Epithelial cell of prostate (primary cell): ENCODE results near the gene AASDHPPT.
"Not testable (repeated sequence)": the region's sequence is repeated elsewhere in the genome, so short reads cannot be mapped to it uniquely, and the experiment has no call there.

Experiments
- DNase-seq: peaks from one replicate; pipeline ENCODE4 v3.0.0-alpha.2; 2011; ENCODE audit warnings: low read depth, low spot score
- H3K27ac ChIP-seq: fragments of 450-650 bp; 2 replicates; pipeline ENCODE4 v1.5.1; 2017; ENCODE audit warnings: mild to moderate bottlenecking

AASDHPPT gene

GRCh38 chr11:106077609-106078455 is at the start of gene AASDHPPT:
Gene AASDHPPT, plus strand, starts transcription at chr11:106077662. Its CDS starts 49 bp downstream, at chr11:106077711.
- peak within 1 kb of the TSS; percentile 66 for H3K27ac ChIP-seq
- no peak for DNase-seq

- H3K27ac ChIP-seq: peak overlapping the region; percentile 81
- no peak for DNase-seq
These were observed 46.9 kb upstream of the AASDHPPT start for GRCh38 chr11:106030609-106031008.

GRCh38 chr11:106031202-106031810 is 46.2 kb upstream of the AASDHPPT start:
- peak; percentile 73 for DNase-seq
- peak overlapping the region; percentile 81 for H3K27ac ChIP-seq

GRCh38 chr11:106031936-106032335 is 45.5 kb upstream of the AASDHPPT start:
- peak overlapping the region; percentile 81 for H3K27ac ChIP-seq

GRCh38 chr11:106032861-106033260 is 44.6 kb upstream of the AASDHPPT start:
- no peak for DNase-seq
- no peak overlapping the region for H3K27ac ChIP-seq

More at GRCh38 chr11:106031936-106032335, 45.5 kb upstream of the AASDHPPT start:
- no peak for DNase-seq

- no peak for DNase-seq
- no peak overlapping the region for H3K27ac ChIP-seq
These were observed 33.9 kb upstream of the AASDHPPT start for GRCh38 chr11:106043540-106043939.

- H3K27ac ChIP-seq: no peak overlapping the region
- DNase-seq: no peak
These were observed 29.8 kb upstream of the AASDHPPT start for GRCh38 chr11:106047631-106048030.

- no peak overlapping the region for H3K27ac ChIP-seq
- DNase-seq: no peak
These were observed 27.6 kb upstream of the AASDHPPT start for GRCh38 chr11:106049727-106050476.

GRCh38 chr11:106051103-106051502 is 26.4 kb upstream of the AASDHPPT start:
- no peak for DNase-seq
- H3K27ac ChIP-seq: no peak overlapping the region

- not testable (repeated sequence) for H3K27ac ChIP-seq, DNase-seq
These were observed 19.1 kb upstream of the AASDHPPT start for GRCh38 chr11:106058377-106058776.

GRCh38 chr11:106059617-106060016 is 17.8 kb upstream of the AASDHPPT start:
- H3K27ac ChIP-seq: no peak overlapping the region
- no peak for DNase-seq

GRCh38 chr11:106061249-106061784 is 16.1 kb upstream of the AASDHPPT start:
- no peak overlapping the region for H3K27ac ChIP-seq
- no peak for DNase-seq

GRCh38 chr11:106061954-106062949 is 15.2 kb upstream of the AASDHPPT start:
- no peak overlapping the region for H3K27ac ChIP-seq
- no peak for DNase-seq

GRCh38 chr11:106063009-106063408 is 14.5 kb upstream of the AASDHPPT start:
- H3K27ac ChIP-seq: no peak overlapping the region
- no peak for DNase-seq

GRCh38 chr11:106070606-106071005 is 6.9 kb upstream of the AASDHPPT start:
- no peak for DNase-seq
- no peak overlapping the region for H3K27ac ChIP-seq

GRCh38 chr11:106072804-106073203 is 4.7 kb upstream of the AASDHPPT start:
- no peak overlapping the region for H3K27ac ChIP-seq
- no peak for DNase-seq

GRCh38 chr11:106076171-106076918 is 1.1 kb upstream of the AASDHPPT start:
- DNase-seq: no peak

GRCh38 chr11:106076919-106077608 is 398 bp upstream of the AASDHPPT start, which contains the start of gene KBTBD3:
Gene KBTBD3, minus strand, starts transcription at chr11:106077347. Its CDS starts 18,250 bp downstream, at chr11:106059097.
- H3K27ac ChIP-seq: peak within 1 kb of the TSS; percentile 66
- DNase-seq: peak; percentile 95

More at GRCh38 chr11:106076171-106076918, 1.1 kb upstream of the AASDHPPT start:
- peak overlapping the region; percentile 66 for H3K27ac ChIP-seq
